ENCODE data around the gene TMTC4.

TMTC4 gene

DNA sequence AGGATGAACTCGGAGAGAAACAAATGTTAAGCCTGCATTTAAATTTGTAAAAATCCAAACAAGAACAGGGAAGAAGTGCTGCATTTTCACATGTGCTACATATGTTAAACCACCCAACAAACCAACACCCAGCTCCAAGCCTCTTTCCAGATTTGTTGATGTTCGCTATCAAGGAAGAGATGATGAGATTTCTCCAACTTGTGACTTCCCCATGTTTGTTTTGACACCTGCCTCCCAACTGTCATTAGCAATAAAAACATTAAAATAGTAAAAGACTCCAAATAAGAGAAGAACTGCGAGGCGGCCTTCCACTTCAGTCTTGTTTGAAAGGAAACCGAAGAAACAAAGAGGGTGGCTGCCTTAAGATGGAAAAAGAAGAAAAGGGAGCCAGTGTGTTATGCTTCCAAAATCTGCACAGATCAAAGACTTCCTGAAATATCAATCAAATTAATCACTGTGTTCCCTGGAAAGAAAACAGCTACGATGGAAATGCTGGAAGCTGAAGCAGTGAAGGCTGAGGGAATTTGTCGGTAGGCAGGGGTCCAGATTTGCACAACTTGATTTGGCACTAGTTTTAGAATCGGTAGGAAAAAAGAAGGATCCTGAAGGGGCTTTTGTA, 72.0 kb downstream of the TMTC4 start:
- Histone ChIP-seq H3K27me3 (ENCODE audit: control insufficient read depth, low read length) (no peaks in the 10 kb centered on the region), H3K27ac (ENCODE audit: low read depth, low read length) (no peak overlapping the region), H3K4me3 (ENCODE audit: low read length) (no peak overlapping the region), H3K9me2 (replicated peaks; ENCODE audit: control insufficient read depth, low read length) (no peaks in the 10 kb centered on the region), H3K4me2 (ENCODE audit: low read length) (no peak overlapping the region), H4K20me1 (ENCODE audit: control insufficient read depth, insufficient read depth, low read depth, low read length) (no peaks in the 10 kb centered on the region), H3K36me3 (ENCODE audit: control insufficient read depth, low read length) (no peaks in the 10 kb centered on the region), H3K79me2 (ENCODE audit: control insufficient read depth, low read length) (no peaks in the 10 kb centered on the region), H3F3A (ENCODE audit: control insufficient read depth, insufficient read depth) (no peaks in the 10 kb centered on the region), H3K4me1 (ENCODE audit: control insufficient read depth, low read length) (no peaks in the 10 kb centered on the region), H3K9me3 (ENCODE audit: control insufficient read depth, insufficient read depth, low read length) (no peaks in the 10 kb centered on the region)
- TF ChIP-seq EZH2phosphoT487 (IDR thresholded peaks at IDR 0.05; ENCODE audit: borderline replicate concordance, low read length), result no peak
- TF ChIP-seq, protein P1, sequence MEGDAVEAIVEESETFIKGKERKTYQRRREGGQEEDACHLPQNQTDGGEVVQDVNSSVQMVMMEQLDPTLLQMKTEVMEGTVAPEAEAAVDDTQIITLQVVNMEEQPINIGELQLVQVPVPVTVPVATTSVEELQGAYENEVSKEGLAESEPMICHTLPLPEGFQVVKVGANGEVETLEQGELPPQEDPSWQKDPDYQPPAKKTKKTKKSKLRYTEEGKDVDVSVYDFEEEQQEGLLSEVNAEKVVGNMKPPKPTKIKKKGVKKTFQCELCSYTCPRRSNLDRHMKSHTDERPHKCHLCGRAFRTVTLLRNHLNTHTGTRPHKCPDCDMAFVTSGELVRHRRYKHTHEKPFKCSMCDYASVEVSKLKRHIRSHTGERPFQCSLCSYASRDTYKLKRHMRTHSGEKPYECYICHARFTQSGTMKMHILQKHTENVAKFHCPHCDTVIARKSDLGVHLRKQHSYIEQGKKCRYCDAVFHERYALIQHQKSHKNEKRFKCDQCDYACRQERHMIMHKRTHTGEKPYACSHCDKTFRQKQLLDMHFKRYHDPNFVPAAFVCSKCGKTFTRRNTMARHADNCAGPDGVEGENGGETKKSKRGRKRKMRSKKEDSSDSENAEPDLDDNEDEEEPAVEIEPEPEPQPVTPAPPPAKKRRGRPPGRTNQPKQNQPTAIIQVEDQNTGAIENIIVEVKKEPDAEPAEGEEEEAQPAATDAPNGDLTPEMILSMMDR (IDR thresholded peaks at IDR 0.05; ENCODE audit: low read depth, low read length, poor library complexity, severe bottlenecking), result no peak

DNA sequence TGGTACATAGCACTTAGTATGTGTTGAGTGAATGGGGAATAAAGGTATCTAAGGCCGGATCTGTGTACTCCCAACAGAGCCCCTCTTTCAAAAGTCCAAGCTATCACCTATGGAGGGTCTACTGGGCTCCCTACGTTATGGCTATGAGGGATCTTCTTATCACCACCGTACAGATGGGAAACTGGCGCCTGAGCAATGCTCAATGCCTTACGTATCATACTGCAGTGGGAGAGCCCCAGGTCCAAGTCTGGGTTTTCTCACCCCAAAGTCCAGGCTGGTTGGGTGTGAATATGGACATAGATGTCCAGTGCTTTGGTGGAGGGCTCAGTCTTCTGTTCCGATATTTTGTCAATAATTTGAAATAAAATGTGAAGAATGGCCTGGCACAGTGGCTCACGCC, 72.9 kb downstream of the TMTC4 start:
- Histone ChIP-seq H3F3A (ENCODE audit: control insufficient read depth, insufficient read depth) (no peaks in the 10 kb centered on the region), H3K36me3 (ENCODE audit: control insufficient read depth, low read length) (no peaks in the 10 kb centered on the region), H3K4me1 (ENCODE audit: control insufficient read depth, low read length) (no peaks in the 10 kb centered on the region), H3K27me3 (ENCODE audit: control insufficient read depth, low read length) (no peaks in the 10 kb centered on the region), H3K79me2 (ENCODE audit: control insufficient read depth, low read length) (no peaks in the 10 kb centered on the region), H3K4me2 (ENCODE audit: low read length) (no peak overlapping the region), H3K9me3 (ENCODE audit: control insufficient read depth, insufficient read depth, low read length) (no peaks in the 10 kb centered on the region), H3K9me2 (replicated peaks; ENCODE audit: control insufficient read depth, low read length) (no peaks in the 10 kb centered on the region), H3K27ac (ENCODE audit: low read depth, low read length) (no peak overlapping the region), H3K4me3 (ENCODE audit: low read length) (no peak overlapping the region), H4K20me1 (ENCODE audit: control insufficient read depth, insufficient read depth, low read depth, low read length) (no peaks in the 10 kb centered on the region)
- TF ChIP-seq, protein P1 (IDR thresholded peaks at IDR 0.05; ENCODE audit: low read depth, low read length, poor library complexity, severe bottlenecking), result no peak
- TF ChIP-seq EZH2phosphoT487 (IDR thresholded peaks at IDR 0.05; ENCODE audit: borderline replicate concordance, low read length), result no peak

DNA sequence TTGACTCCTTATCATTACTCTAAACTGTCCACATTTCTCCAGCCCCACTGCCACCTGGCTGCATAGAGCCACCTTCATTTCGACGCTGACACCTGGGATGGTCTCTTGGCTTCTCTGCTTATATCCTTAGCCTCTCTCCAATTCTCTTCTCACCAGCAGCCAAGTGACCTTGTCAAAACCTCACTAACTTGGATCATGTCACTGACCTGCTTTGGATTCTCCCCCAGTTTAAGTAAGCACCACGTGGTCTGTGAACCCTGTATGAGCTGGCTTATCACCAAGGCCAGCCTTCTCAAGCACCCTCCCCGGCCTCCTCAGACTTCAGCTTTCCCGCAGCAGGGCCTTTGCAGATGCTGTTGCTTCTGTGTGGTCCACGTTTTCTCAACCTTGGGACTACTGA, 73.7 kb downstream of the TMTC4 start:
- H3K79me2 ChIP-seq (ENCODE audit: control insufficient read depth, low read length), result no peaks in the 10 kb centered on the region

More for the DNA sequence above, 73.7 kb downstream of the TMTC4 start:
- Histone ChIP-seq H4K20me1 (ENCODE audit: control insufficient read depth, insufficient read depth, low read depth, low read length) (no peaks in the 10 kb centered on the region), H3K9me2 (replicated peaks; ENCODE audit: control insufficient read depth, low read length) (no peaks in the 10 kb centered on the region), H3K27me3 (ENCODE audit: control insufficient read depth, low read length) (no peaks in the 10 kb centered on the region), H3K27ac (ENCODE audit: low read depth, low read length) (no peak overlapping the region), H3F3A (ENCODE audit: control insufficient read depth, insufficient read depth) (no peaks in the 10 kb centered on the region), H3K4me3 (ENCODE audit: low read length) (no peak overlapping the region), H3K4me2 (ENCODE audit: low read length) (no peak overlapping the region), H3K9me3 (ENCODE audit: control insufficient read depth, insufficient read depth, low read length) (no peaks in the 10 kb centered on the region), H3K36me3 (ENCODE audit: control insufficient read depth, low read length) (no peaks in the 10 kb centered on the region), H3K4me1 (ENCODE audit: control insufficient read depth, low read length) (no peaks in the 10 kb centered on the region)
- TF ChIP-seq, protein P1 (IDR thresholded peaks at IDR 0.05; ENCODE audit: low read depth, low read length, poor library complexity, severe bottlenecking), result no peak
- no peak for TF ChIP-seq EZH2phosphoT487 (IDR thresholded peaks at IDR 0.05; ENCODE audit: borderline replicate concordance, low read length)

Data from DOHH2 (cell line).